ENCODE data around the gene HTR7.

DNA sequence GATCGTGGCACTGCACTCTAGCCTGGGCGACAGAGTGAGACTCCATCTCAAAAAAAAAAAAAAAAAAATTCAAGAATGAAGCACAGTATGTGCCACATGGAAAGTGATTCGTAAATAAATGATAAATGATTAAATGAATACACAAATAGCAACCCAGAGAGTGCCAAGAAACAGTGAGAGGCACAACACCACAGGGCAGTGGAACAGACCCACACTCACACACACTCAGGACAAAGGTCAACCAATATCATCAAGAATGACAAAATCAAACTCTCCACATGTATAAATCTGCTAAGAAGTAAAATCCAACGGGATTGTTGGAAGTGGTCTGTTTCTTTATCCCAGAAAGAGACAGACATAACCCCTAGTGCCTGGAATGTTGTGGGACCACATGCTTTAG lies 77.4 kb downstream of the HTR7 start:
- TF ChIP-seq CTCF (IDR thresholded peaks at IDR 0.05; ENCODE audit: borderline replicate concordance, extremely low read depth, low read length, poor library complexity, severe bottlenecking) (no peak), EZH2 (IDR thresholded peaks at IDR 0.05; ENCODE audit: borderline replicate concordance, low read depth, low read length, severe bottlenecking) (no peak)

All from DND-41 (cell line).